ENCODE results near the gene MYD88. TPM values are rescaled to one million over a fixed set of nuclear protein-coding genes. Genes with fewer than 3 reads are reported as not detected.

Gene MYD88
- total and polyA plus RNA-seq, 4 donors, result 15.4 to 60.3 (median 44.1) TPM

GRCh38 chr3:38110314-38111050 lies 28.0 kb upstream of the MYD88 start:
- no peak overlapping the region for H3K4me3 ChIP-seq (ENCODE audit: low read depth in 1 of 3, low read length in 3 of 3)
- no peak for TF ChIP-seq TAF1 (conservative IDR thresholded peaks at IDR 0.05)
- TF ChIP-seq NR2F2 (IDR thresholded peaks at IDR 0.05), result no peak
- no peak for TF ChIP-seq MAX (IDR thresholded peaks at IDR 0.05)
- no peak for TF ChIP-seq JUND (IDR thresholded peaks at IDR 0.05)
- TF ChIP-seq FOXA2 (IDR thresholded peaks at IDR 0.05), result no peak
- no peak for TF ChIP-seq FOXA1 (IDR thresholded peaks at IDR 0.05)
- no peak for TF ChIP-seq ATF3 (IDR thresholded peaks at IDR 0.05)
- no peak for TF ChIP-seq REST (IDR thresholded peaks at IDR 0.05)
- no peak for TF ChIP-seq RXRA (IDR thresholded peaks at IDR 0.05)
- TF ChIP-seq SP1 (IDR thresholded peaks at IDR 0.05), result no peak
- TF ChIP-seq EGR1 (IDR thresholded peaks at IDR 0.05; ENCODE audit: low read depth in 2 of 2), result no peak
- TF ChIP-seq HNF4G (IDR thresholded peaks at IDR 0.05), result no peak
- no peak for TF ChIP-seq HNF4A (conservative IDR thresholded peaks at IDR 0.05)
- no peak overlapping the region for H3K9ac ChIP-seq (ENCODE audit: low read depth in 1 of 2, low read length in 2 of 2)
- H3K27ac ChIP-seq (ENCODE audit: low read depth in 1 of 2, low read length in 2 of 2), result no peak overlapping the region
- H3K9me3 ChIP-seq (ENCODE audit: control insufficient read depth in 4 of 4, low read length in 3 of 4), result peaks cover 0 to 5% (median under 1%) of the 10 kb centered on the region in 4 donors
- H3K36me3 ChIP-seq (ENCODE audit: control insufficient read depth in 4 of 4, insufficient read depth in 3 of 4, low read depth in 1 of 4, low read length in 3 of 4), result no peaks in the 10 kb centered on the region
- peak; percentile 29 for DNase-seq (ENCODE audit: low spot score)
- no peaks in the 10 kb centered on the region for H3K27me3 ChIP-seq (ENCODE audit: control insufficient read depth in 4 of 4, insufficient read depth in 4 of 4, low read length in 3 of 4)
- no peaks in the 10 kb centered on the region for H3K4me1 ChIP-seq (ENCODE audit: control insufficient read depth in 4 of 4, insufficient read depth in 4 of 4, low read length in 3 of 4)
- WGBS, result 93% methylated on average over 6 of the region's 6 CpGs

- WGBS, result 98% methylated on average over 4 of the region's 4 CpGs
- no peaks in the 10 kb centered on the region for H3K36me3 ChIP-seq (ENCODE audit: control insufficient read depth in 4 of 4, insufficient read depth in 3 of 4, low read depth in 1 of 4, low read length in 3 of 4)
These were observed 27.3 kb upstream of the MYD88 start for GRCh38 chr3:38111201-38111600.

More at GRCh38 chr3:38111201-38111600, 27.3 kb upstream of the MYD88 start:
- H3K4me1 ChIP-seq (ENCODE audit: control insufficient read depth in 4 of 4, insufficient read depth in 4 of 4, low read length in 3 of 4), result no peaks in the 10 kb centered on the region
- peak; percentile 21 for DNase-seq (ENCODE audit: low spot score)
- TF ChIP-seq REST (IDR thresholded peaks at IDR 0.05) (no peak), HNF4A (conservative IDR thresholded peaks at IDR 0.05) (no peak), FOXA2 (IDR thresholded peaks at IDR 0.05) (no peak), YY1 (IDR thresholded peaks at IDR 0.05) (no peak), NR2F2 (IDR thresholded peaks at IDR 0.05) (no peak), FOXA1 (IDR thresholded peaks at IDR 0.05) (no peak)
- TF ChIP-seq, protein P1, sequence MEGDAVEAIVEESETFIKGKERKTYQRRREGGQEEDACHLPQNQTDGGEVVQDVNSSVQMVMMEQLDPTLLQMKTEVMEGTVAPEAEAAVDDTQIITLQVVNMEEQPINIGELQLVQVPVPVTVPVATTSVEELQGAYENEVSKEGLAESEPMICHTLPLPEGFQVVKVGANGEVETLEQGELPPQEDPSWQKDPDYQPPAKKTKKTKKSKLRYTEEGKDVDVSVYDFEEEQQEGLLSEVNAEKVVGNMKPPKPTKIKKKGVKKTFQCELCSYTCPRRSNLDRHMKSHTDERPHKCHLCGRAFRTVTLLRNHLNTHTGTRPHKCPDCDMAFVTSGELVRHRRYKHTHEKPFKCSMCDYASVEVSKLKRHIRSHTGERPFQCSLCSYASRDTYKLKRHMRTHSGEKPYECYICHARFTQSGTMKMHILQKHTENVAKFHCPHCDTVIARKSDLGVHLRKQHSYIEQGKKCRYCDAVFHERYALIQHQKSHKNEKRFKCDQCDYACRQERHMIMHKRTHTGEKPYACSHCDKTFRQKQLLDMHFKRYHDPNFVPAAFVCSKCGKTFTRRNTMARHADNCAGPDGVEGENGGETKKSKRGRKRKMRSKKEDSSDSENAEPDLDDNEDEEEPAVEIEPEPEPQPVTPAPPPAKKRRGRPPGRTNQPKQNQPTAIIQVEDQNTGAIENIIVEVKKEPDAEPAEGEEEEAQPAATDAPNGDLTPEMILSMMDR (IDR thresholded peaks at IDR 0.05; ENCODE audit: low read depth, low read length, missing input control), result no peak
- no peak overlapping the region for H3K9ac ChIP-seq (ENCODE audit: low read depth in 1 of 2, low read length in 2 of 2)
- H3K27ac ChIP-seq (ENCODE audit: low read depth in 1 of 2, low read length in 2 of 2), result no peak overlapping the region
- no peaks in the 10 kb centered on the region for H3K27me3 ChIP-seq (ENCODE audit: control insufficient read depth in 4 of 4, insufficient read depth in 4 of 4, low read length in 3 of 4)
- H3K9me3 ChIP-seq (ENCODE audit: control insufficient read depth in 4 of 4, low read length in 3 of 4), result no peaks in the 10 kb centered on the region
- no peak overlapping the region for H3K4me3 ChIP-seq (ENCODE audit: low read depth in 1 of 3, low read length in 3 of 3)

All from liver (tissue), 9 donors.